GM21576 (cell line): ENCODE results near the gene ZNF737.
"Not testable (repeated sequence)": the region's sequence is repeated elsewhere in the genome, so short reads cannot be mapped to it uniquely, and the experiment has no call there.

Experiments used
- ATAC-seq: cut with Tn5 transposase; IDR thresholded peaks from one replicate; pipeline ENCODE4 v1.9.1; 2021; ENCODE audit warnings: mild to moderate bottlenecking, moderate library complexity; ENCODE audit not compliant: unreplicated experiment

Gene ZNF737

GRCh38 chr19:20565321-20566018 is at the start of gene ZNF737:
Gene ZNF737 (minus strand): TSS chr19:20565781. CDS start chr19:20565640, 141 bp downstream.
- peak; percentile 97 for ATAC-seq

GRCh38 chr19:20614971-20615370 is 49.4 kb upstream of the ZNF737 start:
- ATAC-seq, result not testable (repeated sequence)

GRCh38 chr19:20612711-20613316 is 47.2 kb upstream of the ZNF737 start:
- ATAC-seq, result no peak

GRCh38 chr19:20611866-20612265 is 46.3 kb upstream of the ZNF737 start:
- ATAC-seq, result no peak

GRCh38 chr19:20607943-20608342 is 42.4 kb upstream of the ZNF737 start:
- ATAC-seq, result no peak

- ATAC-seq, result no peak
These were observed 7.0 kb downstream of the ZNF737 start for GRCh38 chr19:20558571-20558970.

- ATAC-seq, result no peak
These were observed 7.6 kb downstream of the ZNF737 start for GRCh38 chr19:20558011-20558410.

GRCh38 chr19:20544667-20545333 is 20.8 kb downstream of the ZNF737 start:
- not testable (repeated sequence) for ATAC-seq

GRCh38 chr19:20530303-20530702 is 35.3 kb downstream of the ZNF737 start:
- ATAC-seq, result not testable (repeated sequence)

GRCh38 chr19:20513189-20513904 is 52.2 kb downstream of the ZNF737 start:
- no peak for ATAC-seq

- no peak for ATAC-seq
These were observed 62.1 kb downstream of the ZNF737 start for GRCh38 chr19:20503476-20503875.
